Measurements from ENCODE around the gene FBXO31. TPM values are rescaled to one million over a fixed set of nuclear protein-coding genes. Genes with fewer than 3 reads are reported as not detected.

The FBXO31 gene
- total RNA-seq, 1 donor from 2014 or later = 50.3 TPM

GRCh38 chr16:87321336-87322107 is 62.1 kb downstream of the FBXO31 start:
- no peak for DNase-seq (ENCODE audit: low spot score)
- intact Hi-C loops (cut with DNase I) = no loop called here
- no peak for ATAC-seq

DNA sequence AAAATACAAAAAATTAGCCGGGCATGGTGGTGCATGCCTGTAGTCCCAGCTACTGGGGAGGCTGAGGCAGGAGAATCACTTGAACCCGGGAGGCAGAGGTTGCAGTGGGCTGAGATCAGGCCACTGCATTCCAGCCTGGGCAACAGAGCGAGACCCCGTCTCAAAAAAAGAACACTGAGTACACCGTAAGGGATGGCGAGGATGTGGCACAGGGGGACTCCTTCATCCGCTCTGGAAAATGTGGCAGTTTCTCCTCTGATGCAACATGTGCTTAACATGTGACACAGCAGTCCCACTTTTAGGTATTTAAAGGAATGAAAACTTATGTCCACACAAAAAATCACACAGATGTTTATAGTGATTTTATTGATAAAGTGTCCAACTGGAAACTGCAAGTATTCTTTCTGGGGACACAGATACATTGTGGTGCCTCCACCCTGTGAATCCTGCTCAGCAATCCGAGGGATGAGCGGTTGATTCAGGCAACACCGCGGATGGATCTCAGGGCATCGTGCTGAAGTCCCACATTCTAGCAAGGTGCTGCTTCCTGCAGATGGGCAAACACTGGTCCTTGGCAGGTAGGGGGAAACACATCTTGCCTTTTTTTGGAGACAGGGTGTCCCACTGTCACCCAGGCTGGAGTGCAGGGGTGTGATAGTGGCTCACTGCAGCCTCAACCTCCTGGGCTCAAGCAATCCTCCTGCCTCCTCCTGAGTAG is 62.9 kb downstream of the FBXO31 start:
- intact Hi-C loops (cut with DNase I) = no loop called here
- DNase-seq (ENCODE audit: low spot score) (no peak), ATAC-seq (no peak)

DNA sequence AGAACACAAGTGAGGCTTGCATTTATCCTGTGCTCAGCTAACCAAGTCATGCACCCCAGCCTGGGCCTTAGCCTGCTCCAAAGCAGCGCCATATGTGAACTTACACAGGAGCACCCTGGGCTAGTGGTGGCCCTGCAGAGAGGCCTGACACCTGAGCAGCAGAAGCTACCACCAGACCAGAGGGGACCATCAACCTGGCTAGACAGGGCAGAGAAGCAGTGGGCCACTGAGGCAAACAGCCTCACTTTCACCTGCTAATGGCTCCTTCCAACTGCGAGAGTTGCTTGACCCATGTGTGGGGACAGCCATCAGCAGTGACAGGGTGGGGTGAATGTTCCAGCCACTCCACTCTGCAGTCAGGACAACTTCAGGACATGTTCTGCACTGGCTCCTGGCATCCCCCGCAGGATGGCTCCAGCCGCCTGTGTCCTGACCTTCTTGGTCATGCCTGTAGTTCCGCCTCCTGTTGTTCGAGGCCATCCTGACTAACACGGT is 63.5 kb downstream of the FBXO31 start:
- intact Hi-C loops (cut with DNase I) = no loop called here

DNA sequence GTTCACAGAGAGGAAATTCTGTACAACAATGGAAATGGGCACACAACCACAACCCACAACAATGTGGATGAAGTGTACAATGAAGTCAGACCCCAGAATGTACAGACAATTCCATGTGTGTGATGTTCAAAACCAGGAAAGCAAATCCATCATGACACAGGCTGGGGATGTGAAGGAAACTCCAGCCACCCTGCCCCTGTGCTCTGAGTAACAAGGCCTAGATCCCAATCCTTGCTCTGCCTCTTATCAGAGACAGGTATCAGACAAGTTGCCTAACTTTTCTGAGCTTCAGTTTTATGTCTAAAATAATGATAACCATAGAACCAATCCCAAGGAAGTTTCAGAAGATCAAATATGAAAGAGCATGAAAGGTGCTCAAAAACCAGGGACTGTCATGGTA is 64.6 kb downstream of the FBXO31 start:
- DNase-seq (ENCODE audit: low spot score) = no peak
- intact Hi-C loops (cut with DNase I) = no loop called here
- no peak for ATAC-seq

More for the DNA sequence above, 63.5 kb downstream of the FBXO31 start:
- ATAC-seq = no peak
- no peak for DNase-seq (ENCODE audit: low spot score)

DNA sequence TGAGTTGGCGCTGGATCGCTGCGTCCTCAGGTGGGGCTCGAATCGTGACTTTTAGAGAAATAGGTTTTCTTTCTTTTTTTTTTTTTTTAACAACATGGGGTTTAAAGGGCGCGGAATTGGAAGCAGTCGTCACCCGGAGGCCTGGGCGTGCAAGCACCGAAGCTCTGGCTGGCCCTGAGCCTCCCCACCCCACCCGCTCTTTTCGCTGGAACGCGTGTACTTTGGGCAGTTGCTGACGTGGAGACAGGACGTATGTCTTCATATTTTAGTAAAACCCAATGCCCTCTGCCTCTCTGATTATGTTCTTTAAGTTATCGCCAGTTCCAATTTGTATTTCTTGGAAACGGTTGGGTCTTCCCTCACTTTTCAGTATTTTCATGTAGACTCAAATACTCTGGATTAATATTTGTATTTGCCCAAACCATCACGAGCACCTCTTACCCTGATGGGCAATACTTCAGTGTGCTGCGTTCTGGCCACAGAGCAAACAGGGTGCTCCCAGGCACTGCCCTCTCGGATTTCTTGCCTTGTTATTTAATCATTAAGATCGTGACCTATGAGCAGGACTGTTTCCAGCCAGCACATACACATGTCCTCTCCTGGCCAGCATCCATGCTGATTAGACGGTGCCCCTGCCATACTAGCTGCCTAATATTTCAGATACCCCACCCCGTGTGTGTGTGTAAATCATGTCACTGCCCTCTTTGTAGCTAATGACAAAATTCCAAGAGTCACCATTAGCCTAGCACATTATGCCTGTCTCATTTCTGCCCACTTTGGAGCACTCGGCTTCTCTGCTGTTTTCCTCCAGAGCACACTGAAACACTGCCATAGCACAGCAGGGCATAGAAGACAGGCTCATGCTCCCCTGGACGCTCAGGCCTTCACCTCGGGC is 65.6 kb downstream of the FBXO31 start:
- ATAC-seq (peak; percentile 67), DNase-seq (ENCODE audit: low spot score) (no peak)
- intact Hi-C loops (cut with DNase I) = no loop called here

DNA sequence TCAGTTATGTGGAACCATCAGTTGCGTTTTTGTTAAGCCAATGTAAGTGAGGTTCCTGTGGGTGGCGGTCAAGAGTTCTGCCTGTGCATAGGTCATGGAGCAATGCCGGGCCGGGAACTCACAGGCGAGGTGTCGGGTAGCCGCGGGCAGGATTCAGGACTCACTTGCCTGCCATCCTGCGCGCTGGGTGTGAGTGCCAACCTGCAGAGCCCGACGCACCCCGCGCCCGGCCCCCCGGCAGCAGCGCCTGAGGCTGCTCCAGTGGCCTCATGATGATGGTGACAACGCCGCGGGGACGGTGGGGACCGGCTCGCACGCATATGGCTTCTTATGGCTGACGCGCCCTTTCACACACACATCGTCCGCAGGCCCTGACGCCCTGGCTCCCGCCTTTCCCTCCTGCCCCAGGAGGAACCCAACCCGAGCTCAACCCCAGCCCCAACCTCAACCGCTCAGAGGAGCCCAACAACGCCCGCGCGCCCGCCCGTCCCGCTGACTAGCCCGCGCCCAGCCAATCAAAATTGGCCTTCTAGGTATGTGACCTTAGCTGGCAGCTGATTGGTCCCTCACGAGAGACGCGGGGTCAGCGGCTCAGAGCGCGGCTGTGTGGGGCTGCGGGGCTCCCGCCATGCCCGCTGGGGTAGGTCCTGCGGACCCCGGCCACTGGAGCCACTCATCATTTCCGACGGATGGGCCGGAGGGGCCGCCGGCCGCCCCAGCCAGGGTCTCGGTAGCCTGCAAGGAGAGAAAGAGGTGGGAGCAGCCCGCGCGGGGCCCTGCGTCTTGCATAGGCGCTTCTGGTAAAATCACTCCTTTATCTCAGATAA is 66.4 kb downstream of the FBXO31 start, which contains the start of gene C16orf95:
C16orf95 (minus strand) TSS at position 470 of the 827 bp plus-strand sequence; CDS start at position 320, 150 bp downstream.
- DNase-seq (ENCODE audit: low spot score) = peak; percentile 99
- ATAC-seq = peak; percentile 99
- intact Hi-C loops (cut with DNase I) = no loop called here

DNA sequence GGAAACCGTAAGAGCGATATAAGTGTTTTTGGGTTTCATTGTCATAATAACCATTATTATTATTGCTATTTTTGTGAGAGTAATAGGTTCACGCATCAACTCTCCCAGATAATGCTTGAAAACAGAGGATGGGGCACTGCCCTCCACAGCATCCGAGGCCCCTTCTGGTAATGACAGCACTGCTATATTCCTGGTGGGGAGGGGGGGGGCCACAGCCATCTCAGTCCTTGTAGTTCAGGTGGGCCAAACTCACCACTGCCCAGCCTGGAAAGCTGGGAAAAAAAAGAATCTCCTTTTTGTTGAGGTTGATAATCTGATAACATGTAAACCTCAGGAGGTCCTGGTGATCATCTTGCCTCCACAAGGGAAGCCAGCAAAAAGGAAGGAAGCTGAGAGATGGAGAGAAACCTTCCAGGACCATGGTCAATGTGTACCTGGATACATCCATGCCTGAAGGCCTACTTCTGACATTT is 67.1 kb downstream of the FBXO31 start:
- no peak for ATAC-seq
- DNase-seq (ENCODE audit: low spot score) = peak; percentile 51
- intact Hi-C loops (cut with DNase I) = no loop called here

GRCh38 chr16:87314990-87315420 is 68.6 kb downstream of the FBXO31 start:
- ATAC-seq (no peak), DNase-seq (ENCODE audit: low spot score) (no peak)
- intact Hi-C loops (cut with DNase I) = no loop called here

- DNase-seq (ENCODE audit: low spot score) (peak; percentile 38), ATAC-seq (no peak)
- intact Hi-C loops (cut with DNase I) = no loop called here
These were observed 71.6 kb downstream of the FBXO31 start for GRCh38 chr16:87312008-87312407.

DNA sequence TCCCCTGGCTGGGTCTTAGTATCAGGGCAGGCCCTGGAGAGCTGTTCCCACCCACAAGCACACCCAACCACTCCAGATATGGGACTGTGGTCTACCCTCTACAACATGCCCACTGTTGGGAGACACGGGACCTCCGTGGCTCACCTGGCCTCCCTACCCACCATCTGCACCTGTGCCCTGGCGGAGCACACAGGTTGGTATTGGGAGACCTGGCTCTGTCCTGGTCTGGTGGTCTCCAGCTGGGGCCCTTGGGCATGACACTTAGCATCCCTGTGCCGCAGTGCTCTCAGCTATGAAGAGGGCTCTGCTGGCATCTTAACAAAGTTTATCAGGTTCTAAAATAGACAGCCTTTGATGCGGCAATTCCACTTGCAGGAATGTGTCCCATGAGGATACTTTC is 72.2 kb downstream of the FBXO31 start:
- DNase-seq (ENCODE audit: low spot score) (no peak), ATAC-seq (no peak)
- intact Hi-C loops (cut with DNase I) = no loop called here

DNA sequence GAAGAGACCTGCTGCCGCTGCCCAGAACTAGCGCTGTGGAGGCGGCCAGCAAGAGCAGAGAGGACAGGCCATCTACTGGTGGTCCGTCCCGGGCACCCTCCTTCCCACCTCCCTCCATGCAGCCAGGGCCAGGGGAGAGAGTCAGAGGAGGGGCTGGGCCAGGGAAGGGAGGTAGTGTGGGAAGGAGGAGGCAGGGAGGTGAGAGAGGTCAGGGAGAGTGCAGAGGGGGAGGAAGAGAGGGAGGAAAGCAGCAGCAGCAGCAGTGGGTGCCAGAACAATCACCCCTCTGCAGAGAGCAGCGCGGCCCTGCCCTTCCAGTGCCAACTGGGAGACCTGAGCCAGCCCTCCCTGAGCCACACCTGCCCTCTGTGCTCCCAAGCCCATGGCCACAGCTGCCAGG is 73.0 kb downstream of the FBXO31 start:
- ATAC-seq (no peak), DNase-seq (ENCODE audit: low spot score) (no peak)
- intact Hi-C loops (cut with DNase I) = no loop called here

GRCh38 chr16:87309620-87310525 is 73.7 kb downstream of the FBXO31 start:
- ATAC-seq (no peak), DNase-seq (ENCODE audit: low spot score) (no peak)
- intact Hi-C loops (cut with DNase I) = no loop called here

- no peak for ATAC-seq
- intact Hi-C loops (cut with DNase I) = no loop called here
- no peak for DNase-seq (ENCODE audit: low spot score)
These were observed 74.8 kb downstream of the FBXO31 start for GRCh38 chr16:87308826-87309225.

GRCh38 chr16:87306516-87306915 is 77.1 kb downstream of the FBXO31 start:
- ATAC-seq (no peak), DNase-seq (ENCODE audit: low spot score) (no peak)
- intact Hi-C loops (cut with DNase I) = no loop called here

- no peak for DNase-seq (ENCODE audit: low spot score)
- ATAC-seq = no peak
- intact Hi-C loops (cut with DNase I) = no loop called here
These were observed 77.8 kb downstream of the FBXO31 start for GRCh38 chr16:87305505-87306391.

DNA sequence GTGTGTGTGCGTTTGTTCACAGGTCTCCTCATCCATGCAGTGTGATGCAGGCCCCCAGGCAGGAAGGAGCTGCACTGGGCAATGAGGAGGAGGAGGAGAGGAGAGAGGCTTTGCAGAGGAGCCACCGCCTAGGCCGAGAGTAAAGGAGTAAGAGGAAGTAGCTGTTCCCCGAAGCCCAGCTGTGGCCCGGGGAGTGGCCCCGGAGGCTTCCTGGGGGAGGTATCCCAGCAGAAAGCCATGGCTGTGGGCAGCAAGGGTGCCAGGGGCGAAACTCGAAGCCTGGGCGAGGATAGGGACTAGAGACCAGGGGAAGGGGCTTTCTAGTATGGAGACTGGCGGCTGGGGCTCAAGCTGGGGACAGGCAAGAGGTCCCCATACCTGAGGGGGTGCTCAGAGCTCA is 78.6 kb downstream of the FBXO31 start:
- DNase-seq (ENCODE audit: low spot score) = no peak
- no peak for ATAC-seq
- intact Hi-C loops (cut with DNase I) = no loop called here
